Lower leg skin (tissue), 3 donors: Measurements from ENCODE around the gene AGO1.

Experiments
- POLR2A ChIP-seq, 2 donors: fragments of 450-650 bp; IDR thresholded peaks; one replicate each; pipeline ENCODE4 v1.6.1; 2016 to 2017; ENCODE audit warnings: antibody characterized with exemption in 2 of 2, mild to moderate bottlenecking in 1 of 2, moderate library complexity in 1 of 2
- TF ChIP-seq, protein P1 (sequence below), 3 donors: fragments of 450-650 bp; IDR thresholded peaks; one replicate each; pipeline ENCODE4 v1.5.1; 2016; ENCODE audit warnings: antibody characterized with exemption in 3 of 3, mild to moderate bottlenecking in 3 of 3, moderate library complexity in 2 of 3

DNA sequence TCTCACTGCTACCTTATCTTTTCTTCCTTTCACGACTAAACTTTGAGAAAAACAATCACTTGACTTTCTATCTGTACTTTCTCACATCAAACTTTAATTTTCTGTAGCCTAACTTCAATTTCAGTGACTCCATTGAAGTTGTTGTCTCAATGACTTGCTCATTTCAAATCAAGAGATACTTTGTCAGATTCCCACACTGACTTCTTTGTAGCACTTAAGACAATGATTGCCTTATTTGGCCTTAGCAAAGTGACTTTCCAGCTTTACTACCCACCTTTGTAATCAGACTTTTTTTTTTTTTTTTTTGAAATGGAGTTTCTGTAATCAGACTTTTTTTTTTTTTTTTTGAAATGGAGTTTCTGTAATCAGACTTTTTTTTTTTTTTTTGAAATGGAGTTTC, 38.2 kb upstream of the AGO1 start:
- TF ChIP-seq, protein P1, sequence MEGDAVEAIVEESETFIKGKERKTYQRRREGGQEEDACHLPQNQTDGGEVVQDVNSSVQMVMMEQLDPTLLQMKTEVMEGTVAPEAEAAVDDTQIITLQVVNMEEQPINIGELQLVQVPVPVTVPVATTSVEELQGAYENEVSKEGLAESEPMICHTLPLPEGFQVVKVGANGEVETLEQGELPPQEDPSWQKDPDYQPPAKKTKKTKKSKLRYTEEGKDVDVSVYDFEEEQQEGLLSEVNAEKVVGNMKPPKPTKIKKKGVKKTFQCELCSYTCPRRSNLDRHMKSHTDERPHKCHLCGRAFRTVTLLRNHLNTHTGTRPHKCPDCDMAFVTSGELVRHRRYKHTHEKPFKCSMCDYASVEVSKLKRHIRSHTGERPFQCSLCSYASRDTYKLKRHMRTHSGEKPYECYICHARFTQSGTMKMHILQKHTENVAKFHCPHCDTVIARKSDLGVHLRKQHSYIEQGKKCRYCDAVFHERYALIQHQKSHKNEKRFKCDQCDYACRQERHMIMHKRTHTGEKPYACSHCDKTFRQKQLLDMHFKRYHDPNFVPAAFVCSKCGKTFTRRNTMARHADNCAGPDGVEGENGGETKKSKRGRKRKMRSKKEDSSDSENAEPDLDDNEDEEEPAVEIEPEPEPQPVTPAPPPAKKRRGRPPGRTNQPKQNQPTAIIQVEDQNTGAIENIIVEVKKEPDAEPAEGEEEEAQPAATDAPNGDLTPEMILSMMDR (IDR thresholded peaks at IDR 0.05), result no peak
- no peak for TF ChIP-seq POLR2A (IDR thresholded peaks at IDR 0.05)
